ENCODE results near the gene ALX4.

The ALX4 gene

GRCh38 chr11:44260081-44260480, 49.9 kb downstream of the ALX4 start:
- no peak overlapping the region for H3K4me3 ChIP-seq (ENCODE audit: low read depth, low read length)
- TF ChIP-seq, protein P1, sequence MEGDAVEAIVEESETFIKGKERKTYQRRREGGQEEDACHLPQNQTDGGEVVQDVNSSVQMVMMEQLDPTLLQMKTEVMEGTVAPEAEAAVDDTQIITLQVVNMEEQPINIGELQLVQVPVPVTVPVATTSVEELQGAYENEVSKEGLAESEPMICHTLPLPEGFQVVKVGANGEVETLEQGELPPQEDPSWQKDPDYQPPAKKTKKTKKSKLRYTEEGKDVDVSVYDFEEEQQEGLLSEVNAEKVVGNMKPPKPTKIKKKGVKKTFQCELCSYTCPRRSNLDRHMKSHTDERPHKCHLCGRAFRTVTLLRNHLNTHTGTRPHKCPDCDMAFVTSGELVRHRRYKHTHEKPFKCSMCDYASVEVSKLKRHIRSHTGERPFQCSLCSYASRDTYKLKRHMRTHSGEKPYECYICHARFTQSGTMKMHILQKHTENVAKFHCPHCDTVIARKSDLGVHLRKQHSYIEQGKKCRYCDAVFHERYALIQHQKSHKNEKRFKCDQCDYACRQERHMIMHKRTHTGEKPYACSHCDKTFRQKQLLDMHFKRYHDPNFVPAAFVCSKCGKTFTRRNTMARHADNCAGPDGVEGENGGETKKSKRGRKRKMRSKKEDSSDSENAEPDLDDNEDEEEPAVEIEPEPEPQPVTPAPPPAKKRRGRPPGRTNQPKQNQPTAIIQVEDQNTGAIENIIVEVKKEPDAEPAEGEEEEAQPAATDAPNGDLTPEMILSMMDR (IDR thresholded peaks at IDR 0.05; ENCODE audit: low read depth, low read length), result no peak

DNA sequence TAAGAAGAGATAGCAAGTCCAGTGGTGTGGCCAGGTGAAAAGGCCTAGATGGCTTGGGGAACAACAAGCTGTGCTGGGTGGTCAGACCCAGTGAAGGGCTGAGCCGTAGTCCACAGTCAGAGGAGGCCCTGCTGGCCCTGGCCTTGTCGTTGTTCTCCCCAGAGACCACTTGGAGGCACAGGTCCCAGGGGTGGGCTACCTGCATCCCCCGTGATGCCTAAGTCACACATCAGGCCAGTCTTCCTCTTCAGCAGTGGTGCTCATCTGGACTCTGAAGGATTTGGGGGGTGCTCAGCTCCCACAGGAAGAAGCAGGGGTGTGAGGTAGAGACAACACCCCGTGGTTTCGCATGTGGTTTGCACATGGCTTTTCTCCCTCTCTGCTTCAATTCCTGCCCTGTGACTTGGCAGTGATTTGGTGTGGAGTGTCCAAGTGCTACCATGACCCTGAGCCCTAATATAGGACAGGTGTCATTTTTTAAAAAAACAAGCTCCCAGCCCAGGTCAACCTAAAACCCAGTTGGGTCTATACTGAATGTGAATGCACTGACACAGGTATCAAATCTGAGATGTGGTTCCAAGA, 51.0 kb downstream of the ALX4 start:
- TF ChIP-seq, protein P1 (IDR thresholded peaks at IDR 0.05; ENCODE audit: low read depth, low read length), result no peak
- H3K4me3 ChIP-seq (ENCODE audit: low read depth, low read length), result no peak overlapping the region

DNA sequence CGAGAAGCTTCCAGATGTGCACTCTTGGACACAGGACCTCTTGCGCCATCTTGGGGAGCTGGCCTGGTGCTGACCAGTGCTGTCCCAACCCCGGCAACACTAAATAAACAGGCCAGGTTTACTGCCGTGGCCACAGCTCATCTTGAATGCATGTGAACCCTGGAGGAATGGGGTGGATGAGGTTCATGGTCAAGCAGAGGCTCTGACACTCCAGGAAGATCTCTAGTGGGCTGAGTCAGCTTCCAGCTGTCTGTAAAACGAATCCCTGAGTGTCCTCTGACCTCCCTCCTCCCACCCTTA, 51.8 kb downstream of the ALX4 start:
- TF ChIP-seq, protein P1 (IDR thresholded peaks at IDR 0.05; ENCODE audit: low read depth, low read length), result no peak

DNA sequence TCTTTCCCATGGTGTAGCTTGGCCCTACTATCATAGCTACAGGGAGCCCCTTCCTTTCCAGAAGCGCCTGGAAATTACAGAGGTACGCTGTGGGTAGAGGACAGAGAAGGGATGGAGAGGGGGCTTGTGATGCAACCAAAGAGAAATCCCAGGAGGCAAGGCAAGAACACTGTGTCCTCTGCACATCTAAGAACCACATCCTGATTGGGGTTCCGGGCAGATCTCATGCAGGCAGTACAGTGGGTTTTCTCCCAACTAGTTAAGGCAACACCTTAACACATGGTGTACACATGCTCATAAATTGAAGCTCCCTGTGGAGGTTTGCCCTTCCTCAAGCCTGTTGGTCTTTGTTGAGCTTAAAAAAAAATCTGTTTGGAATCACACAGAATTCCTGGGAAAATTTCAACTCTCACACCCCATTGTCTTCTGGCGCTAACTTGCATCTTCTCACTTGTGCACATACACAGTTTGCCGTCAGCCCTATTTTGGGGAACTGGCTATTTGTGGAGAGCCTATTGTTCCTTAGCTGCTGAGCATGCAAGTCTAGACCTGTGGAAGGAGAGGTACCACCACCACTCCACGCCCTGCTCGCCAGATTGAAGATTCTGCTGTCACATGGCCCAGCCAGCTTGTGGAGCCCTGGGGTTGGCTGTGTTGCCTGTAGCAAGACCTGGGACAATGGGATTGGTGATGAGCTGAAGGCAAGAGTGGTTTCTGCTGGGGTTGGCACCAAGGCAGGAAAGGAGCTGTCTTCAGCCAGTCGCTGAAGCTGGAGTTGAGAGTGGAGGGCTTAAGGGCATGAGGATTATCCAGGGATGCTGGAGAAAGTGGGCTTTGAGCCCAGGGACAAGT, 52.4 kb downstream of the ALX4 start:
- TF ChIP-seq, protein P1 (IDR thresholded peaks at IDR 0.05; ENCODE audit: low read depth, low read length), result no peak
- H3K4me3 ChIP-seq (ENCODE audit: low read depth, low read length), result no peak overlapping the region

More for the DNA sequence above, 51.8 kb downstream of the ALX4 start:
- no peak overlapping the region for H3K4me3 ChIP-seq (ENCODE audit: low read depth, low read length)

- TF ChIP-seq, protein P1 (IDR thresholded peaks at IDR 0.05; ENCODE audit: low read depth, low read length), result no peak
Measured at GRCh38 chr11:44256673-44257291, 53.2 kb downstream of the ALX4 start.

DNA sequence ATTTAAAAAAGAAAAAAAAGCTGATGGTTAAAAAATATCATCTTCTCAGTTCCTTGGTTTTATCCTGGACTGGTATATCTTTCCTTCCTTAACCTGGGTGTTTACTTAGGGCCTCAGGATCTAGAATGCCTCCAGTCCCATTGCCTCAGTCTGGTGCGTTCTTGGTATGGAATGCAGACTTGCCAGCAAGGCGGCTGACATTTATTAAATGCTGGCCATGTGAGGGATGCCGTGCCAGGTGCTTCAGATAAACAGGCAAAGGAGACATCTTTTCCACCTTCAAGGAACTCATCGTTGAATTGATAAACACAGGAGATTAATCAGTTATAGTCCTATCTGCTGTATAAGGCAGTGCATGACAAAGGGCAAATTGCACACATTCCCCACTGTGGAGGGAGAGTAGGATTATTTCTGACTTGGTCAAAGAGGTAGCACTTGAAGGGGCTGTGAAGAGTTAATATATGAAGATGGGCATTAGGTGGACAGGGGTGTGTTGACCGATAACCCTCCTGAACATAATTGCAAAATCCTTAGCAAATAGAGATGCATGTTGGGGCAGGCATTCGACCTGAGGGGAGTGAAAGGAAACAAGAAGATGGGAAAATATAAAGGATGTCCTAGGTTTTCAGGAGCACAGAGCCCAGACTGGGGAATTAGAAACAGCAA, 54.4 kb downstream of the ALX4 start:
- TF ChIP-seq, protein P1 (IDR thresholded peaks at IDR 0.05; ENCODE audit: low read depth, low read length), result no peak
- H3K4me3 ChIP-seq (ENCODE audit: low read depth, low read length), result no peak overlapping the region

More at GRCh38 chr11:44256673-44257291, 53.2 kb downstream of the ALX4 start:
- H3K4me3 ChIP-seq (ENCODE audit: low read depth, low read length), result no peak overlapping the region
